AG09309 (cell line): Measurements from ENCODE around the gene DCAF8L1.
"Not testable (repeated sequence)": the region's sequence is repeated elsewhere in the genome, so short reads cannot be mapped to it uniquely, and the experiment has no call there.

Experiments used
- DNase-seq: peaks from one replicate; pipeline ENCODE4 v3.0.0-alpha.2; 2010; ENCODE audit warnings: low read depth
- H3K4me3 ChIP-seq: 2 replicates; pipeline ENCODE4 v1.5.1; 2011; ENCODE audit warnings: mild to moderate bottlenecking, low read depth, low read length, moderate library complexity; ENCODE audit not compliant: control insufficient read depth
- CTCF ChIP-seq: IDR thresholded peaks from 2 replicates; pipeline ENCODE4 v1.5.1; 2011; ENCODE audit warnings: mild to moderate bottlenecking, low read depth, low read length, inconsistent platforms; ENCODE audit not compliant: insufficient read depth, control insufficient read depth; ENCODE audit errors: missing control alignments

Gene DCAF8L1

GRCh38 chrX:27996132-27996531 lies 14.9 kb upstream of the DCAF8L1 start:
- no peak overlapping the region for H3K4me3 ChIP-seq
- TF ChIP-seq CTCF, result no peak

GRCh38 chrX:27995611-27996010 lies 14.4 kb upstream of the DCAF8L1 start:
- no peak overlapping the region for H3K4me3 ChIP-seq
- TF ChIP-seq CTCF, result no peak
- no peak for DNase-seq

More at GRCh38 chrX:27996132-27996531, 14.9 kb upstream of the DCAF8L1 start:
- DNase-seq, result no peak

- no peak for DNase-seq
- no peak for TF ChIP-seq CTCF
- no peak overlapping the region for H3K4me3 ChIP-seq
Measured at GRCh38 chrX:27987862-27988646, 6.8 kb upstream of the DCAF8L1 start.

- DNase-seq, H3K4me3 ChIP-seq: not testable (repeated sequence)
Measured at GRCh38 chrX:27976934-27977333, 4.3 kb downstream of the DCAF8L1 start.

- no peak overlapping the region for H3K4me3 ChIP-seq
- no peak for TF ChIP-seq CTCF
- DNase-seq, result no peak
Measured at GRCh38 chrX:27976284-27976683, 5.0 kb downstream of the DCAF8L1 start.

- TF ChIP-seq CTCF, result no peak
- DNase-seq, result no peak
- H3K4me3 ChIP-seq, result no peak overlapping the region
Measured at GRCh38 chrX:27968878-27969277, 12.4 kb downstream of the DCAF8L1 start.

- no peak overlapping the region for H3K4me3 ChIP-seq
- DNase-seq, result no peak
- TF ChIP-seq CTCF, result no peak
Measured at GRCh38 chrX:27968352-27968751, 12.9 kb downstream of the DCAF8L1 start.
